ENCODE measurements around the gene SRSF9. TPM values are rescaled to one million over a fixed set of nuclear protein-coding genes. Genes with fewer than 3 reads are reported as not detected.
"Not testable (repeated sequence)": the region's sequence is repeated elsewhere in the genome, so short reads cannot be mapped to it uniquely, and the experiment has no call there.

SRSF9 gene
- polyA plus RNA-seq (2011; rRNA removed) (127 and 154 TPM in 2 replicates), polyA minus RNA-seq (2011; rRNA and poly(A)+ RNA removed) (53.9 and 62.0 TPM in 2 replicates)

- peak; percentile 93 for DNase-seq (ENCODE audit: low read depth, low spot score)
- peak within 1 kb of the TSS; percentile 93 for H3K4me3 ChIP-seq (ENCODE audit: low read depth, low read length)
- H3K27me3 ChIP-seq (ENCODE audit: control insufficient read depth, insufficient read depth, low read length): no peaks in the 10 kb centered on the region
- ChIA-PET CTCF (interaction anchor here (0.5 to 1.9 kb wide), 18 partner anchors 10 to 268 kb away, joined by 3 to 11 read pairs (median 4); partner anchors contain the start of gene SIRT4), POLR2A (interaction anchor here (0.7 to 1.8 kb wide), 3 partner anchors 11 to 59 kb away, joined by 3 to 5 read pairs (median 3); partner anchors contain the start of genes COQ5 and DYNLL1)
- no peaks in the 10 kb centered on the region; the same call in 1 of the 2 replicates for H3K9me3 ChIP-seq (ENCODE audit: control insufficient read depth, insufficient read depth, low read length)
- H3K27ac ChIP-seq (ENCODE audit: low read depth, low read length): peak within 1 kb of the TSS; percentile 75
- peak; percentile 88 for TF ChIP-seq CTCF (IDR thresholded peaks at IDR 0.05; ENCODE audit: low read depth, low read length)
Observed at GRCh38 chr12:120469450-120470149, at the start of gene SRSF9. Gene SRSF9 (minus strand): TSS chr12:120469748. CDS start chr12:120469609, 139 bp downstream.

- POLR2A ChIA-PET; H3K4me3 ChIP-seq (ENCODE audit: low read depth, low read length); DNase-seq (ENCODE audit: low read depth, low spot score); CTCF ChIA-PET; H3K27me3 ChIP-seq (ENCODE audit: control insufficient read depth, insufficient read depth, low read length); H3K27ac ChIP-seq (ENCODE audit: low read depth, low read length); H3K9me3 ChIP-seq (ENCODE audit: control insufficient read depth, insufficient read depth, low read length): not testable (repeated sequence)
Observed at GRCh38 chr12:120519324-120519723, 49.8 kb upstream of the SRSF9 start.

- Histone ChIP-seq H3K9me3 (ENCODE audit: control insufficient read depth, insufficient read depth, low read length) (no peaks in the 10 kb centered on the region), H3K27ac (ENCODE audit: low read depth, low read length) (no peak overlapping the region), H3K27me3 (ENCODE audit: control insufficient read depth, insufficient read depth, low read length) (no peaks in the 10 kb centered on the region), H3K4me3 (ENCODE audit: low read depth, low read length) (no peak overlapping the region)
- CTCF ChIA-PET: no interaction called here
- POLR2A ChIA-PET: interaction anchor here (1.5 kb wide), 1 partner anchor 66 kb away, joined by 7 read pairs; the partner anchor contains the start of gene POP5
- TF ChIP-seq CTCF (IDR thresholded peaks at IDR 0.05; ENCODE audit: low read depth, low read length): no peak
- no peak for DNase-seq (ENCODE audit: low read depth, low spot score)
Observed at GRCh38 chr12:120515496-120515895, 45.9 kb upstream of the SRSF9 start.

GRCh38 chr12:120514002-120514401, 44.5 kb upstream of the SRSF9 start:
- H3K27me3 ChIP-seq (ENCODE audit: control insufficient read depth, insufficient read depth, low read length): no peaks in the 10 kb centered on the region
- H3K9me3 ChIP-seq (ENCODE audit: control insufficient read depth, insufficient read depth, low read length): no peaks in the 10 kb centered on the region
- TF ChIP-seq CTCF (IDR thresholded peaks at IDR 0.05; ENCODE audit: low read depth, low read length): no peak
- CTCF ChIA-PET: no interaction called here
- no peak for DNase-seq (ENCODE audit: low read depth, low spot score)
- POLR2A ChIA-PET: interaction anchor here (1.5 kb wide), 2 partner anchors 17 to 67 kb away, joined by 4 to 7 read pairs; partner anchors contain the start of gene POP5
- H3K27ac ChIP-seq (ENCODE audit: low read depth, low read length): no peak overlapping the region
- H3K4me3 ChIP-seq (ENCODE audit: low read depth, low read length): no peak overlapping the region

- H3K9me3 ChIP-seq (ENCODE audit: control insufficient read depth, insufficient read depth, low read length): no peaks in the 10 kb centered on the region
- TF ChIP-seq CTCF (IDR thresholded peaks at IDR 0.05; ENCODE audit: low read depth, low read length): no peak
- H3K4me3 ChIP-seq (ENCODE audit: low read depth, low read length): no peak overlapping the region
- CTCF ChIA-PET: no interaction called here
- DNase-seq (ENCODE audit: low read depth, low spot score): no peak
- H3K27ac ChIP-seq (ENCODE audit: low read depth, low read length): no peak overlapping the region
- POLR2A ChIA-PET: interaction anchor here (0.7 kb wide), 1 partner anchor 307 kb away, joined by 5 read pairs; no protein-coding TSS in a partner anchor
- no peaks in the 10 kb centered on the region for H3K27me3 ChIP-seq (ENCODE audit: control insufficient read depth, insufficient read depth, low read length)
Observed at GRCh38 chr12:120508537-120508936, 39.0 kb upstream of the SRSF9 start.
